ENCODE data around the gene TMEM176B.
A peak's percentile ranks its signal among the peaks of the same experiment; 100 is the strongest.

The TMEM176B gene

GRCh38 chr7:150790416-150791075, 9.6 kb downstream of the TMEM176B start:
- no peak overlapping the region for H3K9ac ChIP-seq (ENCODE audit: insufficient read length)
- no peak for TF ChIP-seq POLR2AphosphoS5 (IDR thresholded peaks at IDR 0.05; ENCODE audit: borderline replicate concordance, low read depth, low read length)
- no peak for TF ChIP-seq EZH2 (IDR thresholded peaks at IDR 0.05)
- no peak for TF ChIP-seq FOXP2 (optimal IDR thresholded peaks at IDR 0.05; ENCODE audit: control extremely low read depth, extremely low read length, insufficient read depth)
- DNase-seq (ENCODE audit: low read depth, low spot score), result no peak
- H3K36me3 ChIP-seq (ENCODE audit: insufficient read depth, low read length), result no peaks in the 10 kb centered on the region
- H3K27ac ChIP-seq, result no peak overlapping the region
- no peaks in the 10 kb centered on the region for H3K9me3 ChIP-seq (ENCODE audit: low read depth, low read length)
- no peak overlapping the region for H3K4me3 ChIP-seq

DNA sequence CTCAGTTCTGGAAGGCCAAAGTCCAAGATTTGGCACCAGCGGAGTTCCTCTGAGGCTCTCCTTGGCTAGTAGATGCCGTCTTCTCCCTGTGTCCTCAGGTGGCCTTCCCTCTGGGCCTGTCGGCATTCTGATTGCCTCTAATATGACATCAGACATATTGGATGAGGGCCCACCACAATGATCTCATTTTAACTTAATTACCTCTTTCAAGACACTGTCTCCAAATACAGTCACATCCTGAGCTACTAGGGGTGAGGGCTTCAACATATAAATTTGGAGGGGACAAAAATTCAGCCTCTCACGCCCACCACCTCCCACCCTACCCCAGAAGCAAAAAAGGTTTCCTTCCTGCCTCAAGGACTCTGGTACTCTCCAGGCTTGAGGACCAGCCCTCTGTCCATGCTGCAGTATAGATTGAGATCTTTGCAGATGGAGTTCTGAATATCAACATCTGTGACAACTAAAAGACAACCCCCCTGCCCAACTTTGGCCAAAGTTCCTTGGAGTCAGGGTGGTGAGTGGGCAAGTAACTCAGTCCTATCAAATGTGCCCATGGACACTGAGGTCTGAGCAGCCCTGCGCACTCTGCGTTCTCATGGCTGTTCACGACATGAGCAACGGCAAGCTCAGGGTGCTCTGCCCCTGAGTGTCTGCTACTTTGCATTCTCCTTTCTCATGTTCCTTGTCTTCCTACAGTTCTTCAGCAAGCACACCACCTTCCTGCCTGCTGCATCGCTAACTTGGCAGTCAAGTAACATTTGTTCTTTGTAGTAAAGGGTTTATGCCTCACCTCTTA, 11.5 kb downstream of the TMEM176B start:
- no peaks in the 10 kb centered on the region for H3K9me3 ChIP-seq (ENCODE audit: low read depth, low read length)

DNA sequence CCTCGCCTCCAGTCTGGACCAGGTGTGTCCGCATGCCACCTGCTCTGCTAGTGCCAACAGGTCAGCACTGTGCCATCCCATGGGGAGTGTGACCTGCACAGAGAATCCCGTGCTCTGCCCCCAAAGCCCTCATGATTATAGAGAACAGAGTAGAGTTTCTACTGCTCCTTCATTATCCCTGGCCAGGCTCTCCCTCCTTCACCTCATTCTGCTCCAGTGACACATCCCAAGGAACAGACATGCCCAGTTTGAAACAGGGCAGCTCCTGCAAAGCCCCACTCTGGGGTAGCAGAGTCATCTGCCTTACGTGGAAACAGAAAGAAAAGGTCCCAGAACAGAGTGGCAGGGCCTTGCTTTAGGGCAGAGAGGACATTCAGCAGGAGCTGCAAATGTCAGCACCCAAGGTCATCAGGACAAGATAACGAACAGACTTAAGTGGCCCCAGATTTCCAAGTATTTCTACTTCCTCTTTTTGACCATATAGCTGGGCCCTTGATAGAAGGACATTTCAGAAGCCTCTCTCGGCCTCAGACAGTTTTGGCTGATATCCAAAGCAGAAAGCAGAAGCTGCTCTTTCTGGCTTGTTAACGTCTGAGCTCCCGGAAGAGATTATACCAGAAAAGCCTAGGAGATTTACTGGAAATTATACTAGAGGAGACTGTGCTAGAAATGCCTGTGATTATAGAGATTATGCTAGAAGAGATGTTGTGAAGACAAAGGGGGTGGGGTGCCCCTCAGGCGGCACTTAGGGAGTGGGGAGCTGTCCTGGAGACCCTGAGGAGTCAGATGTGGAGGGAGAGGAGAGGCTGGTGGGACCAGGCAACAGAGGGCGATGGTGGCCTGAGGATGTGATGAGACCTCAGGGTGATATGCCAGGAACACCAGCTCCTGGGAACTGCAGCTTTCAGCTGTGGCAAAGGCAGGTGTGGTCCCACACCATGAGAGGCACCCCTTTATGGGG, 12.6 kb downstream of the TMEM176B start:
- Histone ChIP-seq H3K9me3 (ENCODE audit: low read depth, low read length) (no peaks in the 10 kb centered on the region), H3K27ac (no peak overlapping the region), H3K9ac (ENCODE audit: insufficient read length) (no peak overlapping the region), H3K36me3 (ENCODE audit: insufficient read depth, low read length) (no peaks in the 10 kb centered on the region), H3K4me3 (peak overlapping the region; percentile 20; the same call in 1 of the 2 replicates)
- no peak for DNase-seq (ENCODE audit: low read depth, low spot score)
- TF ChIP-seq EZH2 (IDR thresholded peaks at IDR 0.05), result no peak
- no peak for TF ChIP-seq FOXP2 (optimal IDR thresholded peaks at IDR 0.05; ENCODE audit: control extremely low read depth, extremely low read length, insufficient read depth)
- no peak for TF ChIP-seq POLR2AphosphoS5 (IDR thresholded peaks at IDR 0.05; ENCODE audit: borderline replicate concordance, low read depth, low read length)

More for the DNA sequence above, 11.5 kb downstream of the TMEM176B start:
- Histone ChIP-seq H3K27ac (no peak overlapping the region), H3K4me3 (peak overlapping the region; percentile 20; the same call in 1 of the 2 replicates), H3K36me3 (ENCODE audit: insufficient read depth, low read length) (no peaks in the 10 kb centered on the region), H3K9ac (ENCODE audit: insufficient read length) (no peak overlapping the region)
- no peak for TF ChIP-seq POLR2AphosphoS5 (IDR thresholded peaks at IDR 0.05; ENCODE audit: borderline replicate concordance, low read depth, low read length)
- TF ChIP-seq EZH2 (IDR thresholded peaks at IDR 0.05), result no peak
- TF ChIP-seq FOXP2 (optimal IDR thresholded peaks at IDR 0.05; ENCODE audit: control extremely low read depth, extremely low read length, insufficient read depth), result no peak
- no peak for DNase-seq (ENCODE audit: low read depth, low spot score)

GRCh38 chr7:150784954-150785353, 15.2 kb downstream of the TMEM176B start:
- no peak overlapping the region for H3K4me3 ChIP-seq
- no peak for DNase-seq (ENCODE audit: low read depth, low spot score)
- H3K9me3 ChIP-seq (ENCODE audit: low read depth, low read length), result no peaks in the 10 kb centered on the region
- no peak overlapping the region for H3K27ac ChIP-seq
- no peaks in the 10 kb centered on the region for H3K36me3 ChIP-seq (ENCODE audit: insufficient read depth, low read length)
- H3K9ac ChIP-seq (ENCODE audit: insufficient read length), result no peak overlapping the region
- TF ChIP-seq POLR2AphosphoS5 (IDR thresholded peaks at IDR 0.05; ENCODE audit: borderline replicate concordance, low read depth, low read length), result no peak
- no peak for TF ChIP-seq FOXP2 (optimal IDR thresholded peaks at IDR 0.05; ENCODE audit: control extremely low read depth, extremely low read length, insufficient read depth)
- TF ChIP-seq EZH2 (IDR thresholded peaks at IDR 0.05), result no peak

DNA sequence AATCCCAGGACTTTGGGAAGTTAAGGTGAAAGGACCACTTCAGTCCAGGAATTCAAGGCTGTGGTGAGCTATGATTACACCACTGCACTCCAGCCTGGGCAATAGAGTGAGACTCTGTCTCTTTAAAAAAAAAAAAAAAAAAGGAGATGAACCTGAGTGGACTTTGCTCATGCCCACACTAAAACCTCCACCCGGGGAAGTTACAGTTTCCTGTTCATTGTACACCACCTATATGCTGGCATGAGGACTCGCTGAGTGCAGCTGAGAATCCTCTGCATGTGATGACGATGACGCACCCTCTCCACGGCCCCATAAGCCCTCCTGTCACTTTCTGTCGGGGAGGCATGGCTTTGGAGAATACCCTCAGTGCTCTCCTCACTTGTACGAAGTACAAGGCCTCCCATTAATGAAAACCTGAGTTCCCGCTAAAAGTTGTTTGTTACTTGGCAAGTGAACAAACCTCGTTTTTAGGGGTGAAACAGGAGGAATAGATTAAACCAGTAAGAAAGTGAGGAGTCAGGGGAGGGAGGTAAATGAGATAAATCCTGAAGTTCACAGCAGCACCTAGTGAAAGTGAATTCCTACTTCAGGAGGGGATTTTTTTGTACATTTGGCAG, 15.9 kb downstream of the TMEM176B start:
- TF ChIP-seq EZH2 (IDR thresholded peaks at IDR 0.05) (no peak), FOXP2 (optimal IDR thresholded peaks at IDR 0.05; ENCODE audit: control extremely low read depth, extremely low read length, insufficient read depth) (no peak), POLR2AphosphoS5 (IDR thresholded peaks at IDR 0.05; ENCODE audit: borderline replicate concordance, low read depth, low read length) (no peak)
- DNase-seq (ENCODE audit: low read depth, low spot score), result no peak

DNA sequence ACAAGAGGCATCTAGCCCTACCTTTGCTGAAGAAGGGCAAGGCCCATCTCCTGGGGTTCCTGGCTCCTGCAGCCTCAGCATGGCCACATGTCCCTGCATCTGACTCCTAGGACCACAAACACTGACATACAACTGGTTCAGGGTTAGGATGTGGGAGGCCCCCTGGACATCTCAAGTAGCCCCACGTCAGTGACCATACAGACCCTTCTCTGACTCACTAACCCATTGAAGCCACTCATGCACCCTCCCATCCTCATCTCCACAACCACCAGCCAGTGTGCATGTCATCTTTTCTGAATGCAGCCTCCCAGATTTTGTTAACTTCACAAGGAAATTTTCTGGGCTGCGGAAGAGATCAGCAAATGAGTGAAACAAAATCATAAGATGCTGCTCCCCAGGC, 18.2 kb downstream of the TMEM176B start:
- Histone ChIP-seq H3K36me3 (ENCODE audit: insufficient read depth, low read length) (no peaks in the 10 kb centered on the region), H3K9ac (ENCODE audit: insufficient read length) (no peak overlapping the region), H3K27ac (no peak overlapping the region), H3K4me3 (no peak overlapping the region), H3K9me3 (ENCODE audit: low read depth, low read length) (no peaks in the 10 kb centered on the region)
- TF ChIP-seq POLR2AphosphoS5 (IDR thresholded peaks at IDR 0.05; ENCODE audit: borderline replicate concordance, low read depth, low read length) (no peak), EZH2 (IDR thresholded peaks at IDR 0.05) (no peak), FOXP2 (optimal IDR thresholded peaks at IDR 0.05; ENCODE audit: control extremely low read depth, extremely low read length, insufficient read depth) (no peak)
- DNase-seq (ENCODE audit: low read depth, low spot score), result no peak

More for the DNA sequence above, 15.9 kb downstream of the TMEM176B start:
- no peak overlapping the region for H3K9ac ChIP-seq (ENCODE audit: insufficient read length)
- no peaks in the 10 kb centered on the region for H3K9me3 ChIP-seq (ENCODE audit: low read depth, low read length)
- H3K4me3 ChIP-seq, result no peak overlapping the region
- no peaks in the 10 kb centered on the region for H3K36me3 ChIP-seq (ENCODE audit: insufficient read depth, low read length)
- H3K27ac ChIP-seq, result no peak overlapping the region

DNA sequence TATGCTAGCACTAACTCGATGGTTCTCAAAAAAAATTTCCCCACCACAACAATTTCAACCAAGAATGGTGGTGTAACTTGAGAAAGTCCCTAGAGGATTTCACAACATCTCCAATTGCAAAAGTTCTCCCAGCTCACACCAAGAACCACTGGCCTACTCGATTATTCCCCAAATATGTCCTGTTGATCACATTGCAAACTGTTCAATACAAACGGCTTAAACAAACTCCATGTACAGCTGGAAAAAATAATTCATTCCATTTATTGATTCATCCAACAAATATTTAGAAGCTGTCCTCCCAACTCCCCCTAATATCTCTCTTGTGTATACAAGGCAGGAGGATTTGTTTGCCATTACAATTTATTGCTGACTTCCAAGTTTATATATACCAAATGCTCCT, 19.1 kb downstream of the TMEM176B start:
- Histone ChIP-seq H3K27ac (no peak overlapping the region), H3K9me3 (ENCODE audit: low read depth, low read length) (no peaks in the 10 kb centered on the region)

More for the DNA sequence above, 19.1 kb downstream of the TMEM176B start:
- Histone ChIP-seq H3K9ac (ENCODE audit: insufficient read length) (no peak overlapping the region), H3K36me3 (ENCODE audit: insufficient read depth, low read length) (no peaks in the 10 kb centered on the region), H3K4me3 (no peak overlapping the region)
- no peak for DNase-seq (ENCODE audit: low read depth, low spot score)
- TF ChIP-seq EZH2 (IDR thresholded peaks at IDR 0.05) (no peak), POLR2AphosphoS5 (IDR thresholded peaks at IDR 0.05; ENCODE audit: borderline replicate concordance, low read depth, low read length) (no peak), FOXP2 (optimal IDR thresholded peaks at IDR 0.05; ENCODE audit: control extremely low read depth, extremely low read length, insufficient read depth) (no peak)
